Esophagus squamous epithelium (tissue), 5 donors: ENCODE results near the gene SLC26A2. TPM values are rescaled to one million over a fixed set of nuclear protein-coding genes. Genes with fewer than 3 reads are reported as not detected.

Source experiments
- DNase-seq: peaks from one replicate; lab custom pipeline; 2025; lab: John Stamatoyannopoulos, UW
- H3K27ac ChIP-seq, 4 donors: fragments of 200-600 bp; sonication (generic); one replicate each; pipeline ENCODE4 v1.5.1; 2016 to 2019; ENCODE audit warnings: mild to moderate bottlenecking in 1 of 4
- H3K27me3 ChIP-seq, 4 donors: fragments of 200-600 bp; sonication (generic); 1 replicate in 3 of 4; 2 replicates in 1 of 4; pipeline versions ENCODE4 v1.5.1 to v1.6.0; 2017 to 2021; ENCODE audit warnings: antibody characterized with exemption in 1 of 4
- H3K36me3 ChIP-seq, 3 donors: fragments of 200-600 bp; sonication (generic); one replicate each; pipeline ENCODE4 v1.5.1; 2016 to 2019
- H3K4me1 ChIP-seq, 3 donors: fragments of 200-600 bp; sonication (generic); one replicate each; pipeline ENCODE4 v1.5.1; 2017 to 2019
- H3K4me3 ChIP-seq, 4 donors: fragments of 200-600 bp; sonication (generic); 1 replicate in 3 of 4; 2 replicates in 1 of 4; pipeline ENCODE4 v1.5.1; 2016 to 2019; ENCODE audit warnings: mild to moderate bottlenecking in 2 of 4, moderate library complexity in 1 of 4
- H3K9me3 ChIP-seq, 3 donors: fragments of 200-600 bp; sonication (generic); one replicate each; pipeline ENCODE4 v1.5.1; 2016 to 2019
- POLR2A ChIP-seq, 4 donors: fragments of 450-650 bp; IDR thresholded peaks; one replicate each; pipeline ENCODE4 v1.6.1; 2017; ENCODE audit warnings: antibody characterized with exemption in 4 of 4, mild to moderate bottlenecking in 4 of 4, moderate library complexity in 3 of 4
- WGBS, 2 donors: methylation state at CpG; one replicate each; pipeline ENCODE4 v1.1.5; 2018; 5-methylcytosine and 5-hydroxymethylcytosine counted together
- intact Hi-C: fragments of 100-400 bp; cut with DNase I; formaldehyde crosslinking; loops from one replicate; pipeline ENCODE4 v1.15.0; 2022
- total RNA-seq, 4 donors: library from RNA; depleted of rRNA; stranded (reverse); fragments of >200 nt; gene quantifications; one replicate each; pipeline ENCODE4 v1.1.0, GENCODE V29; 2016
- TF ChIP-seq, protein P1 (sequence below), 6 experiments: fragments of 450-650 bp in 4 of 6; fragments of 200-600 bp in 2 of 6; sonication (generic) in 2 of 6; IDR thresholded peaks; one replicate each; pipeline ENCODE4 v1.5.1; 2016 to 2019; ENCODE audit warnings: antibody characterized with exemption in 6 of 6, mild to moderate bottlenecking in 4 of 6, moderate library complexity in 4 of 6
- donor health status: DM: yes; HTN: yes; CAD: no.

The SLC26A2 gene
- total RNA-seq, 4 donors from 2014 or later = 6.3 to 46.3 (median 29.6) TPM

GRCh38 chr5:149988126-149988525 lies 27.6 kb downstream of the SLC26A2 start:
- no peaks in the 10 kb centered on the region for H3K9me3 ChIP-seq
- TF ChIP-seq, protein P1, sequence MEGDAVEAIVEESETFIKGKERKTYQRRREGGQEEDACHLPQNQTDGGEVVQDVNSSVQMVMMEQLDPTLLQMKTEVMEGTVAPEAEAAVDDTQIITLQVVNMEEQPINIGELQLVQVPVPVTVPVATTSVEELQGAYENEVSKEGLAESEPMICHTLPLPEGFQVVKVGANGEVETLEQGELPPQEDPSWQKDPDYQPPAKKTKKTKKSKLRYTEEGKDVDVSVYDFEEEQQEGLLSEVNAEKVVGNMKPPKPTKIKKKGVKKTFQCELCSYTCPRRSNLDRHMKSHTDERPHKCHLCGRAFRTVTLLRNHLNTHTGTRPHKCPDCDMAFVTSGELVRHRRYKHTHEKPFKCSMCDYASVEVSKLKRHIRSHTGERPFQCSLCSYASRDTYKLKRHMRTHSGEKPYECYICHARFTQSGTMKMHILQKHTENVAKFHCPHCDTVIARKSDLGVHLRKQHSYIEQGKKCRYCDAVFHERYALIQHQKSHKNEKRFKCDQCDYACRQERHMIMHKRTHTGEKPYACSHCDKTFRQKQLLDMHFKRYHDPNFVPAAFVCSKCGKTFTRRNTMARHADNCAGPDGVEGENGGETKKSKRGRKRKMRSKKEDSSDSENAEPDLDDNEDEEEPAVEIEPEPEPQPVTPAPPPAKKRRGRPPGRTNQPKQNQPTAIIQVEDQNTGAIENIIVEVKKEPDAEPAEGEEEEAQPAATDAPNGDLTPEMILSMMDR (IDR thresholded peaks at IDR 0.05) = no peak
- no peak for TF ChIP-seq POLR2A (IDR thresholded peaks at IDR 0.05)
- 74 to 91% methylated on average over 5 of the region's 5 CpGs for WGBS, 2 donors
- H3K36me3 ChIP-seq = peaks cover 0 to 28% (median 0%) of the 10 kb centered on the region in 3 donors
- no peaks in the 10 kb centered on the region for H3K27me3 ChIP-seq
- intact Hi-C loops = loop anchor here (5.0 kb wide), 1 partner anchor 156 kb away; no protein-coding TSS in a partner anchor
- H3K4me3 ChIP-seq = no peak overlapping the region
- no peak for DNase-seq
- H3K27ac ChIP-seq = no peak overlapping the region
- H3K4me1 ChIP-seq = no peaks in the 10 kb centered on the region

- H3K9me3 ChIP-seq = no peaks in the 10 kb centered on the region
- no peak overlapping the region for H3K27ac ChIP-seq
- H3K36me3 ChIP-seq = peaks cover 0 to 21% (median 5%) of the 10 kb centered on the region in 3 donors
- H3K27me3 ChIP-seq = no peaks in the 10 kb centered on the region
- no peak overlapping the region for H3K4me3 ChIP-seq
- WGBS, 2 donors = 66 to 68% methylated on average over 4 of the region's 4 CpGs
- no peaks in the 10 kb centered on the region for H3K4me1 ChIP-seq
- no peak for TF ChIP-seq POLR2A (IDR thresholded peaks at IDR 0.05)
- TF ChIP-seq, protein P1 (IDR thresholded peaks at IDR 0.05) = peak; percentile 54 to 96 (median 95)
- DNase-seq = no peak
- intact Hi-C loops = no loop called here
These were observed 30.2 kb downstream of the SLC26A2 start for GRCh38 chr5:149990518-149991376.

DNA sequence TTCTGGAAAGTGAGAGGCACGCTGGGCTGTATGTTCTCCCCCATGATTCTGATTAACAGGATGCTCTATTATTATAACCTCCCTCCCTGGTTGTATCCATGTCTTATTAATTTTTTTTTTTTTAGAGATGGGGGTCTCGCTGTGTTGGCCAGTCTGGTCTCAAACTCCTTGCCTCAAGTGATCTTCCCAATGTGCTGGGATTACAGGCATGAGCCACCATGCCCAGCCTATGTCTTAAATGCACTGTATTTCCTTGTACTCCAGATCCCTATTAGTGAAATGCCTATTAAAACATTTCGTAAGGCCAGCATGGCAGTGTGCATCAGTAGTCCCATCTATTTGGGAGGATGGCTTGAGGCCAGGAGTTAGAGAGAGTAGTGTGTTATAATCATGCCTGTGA lies 32.9 kb downstream of the SLC26A2 start:
- TF ChIP-seq, protein P1 (IDR thresholded peaks at IDR 0.05) = no peak
- no peak for TF ChIP-seq POLR2A (IDR thresholded peaks at IDR 0.05)
- H3K27me3 ChIP-seq = no peaks in the 10 kb centered on the region
- 90 to 98% methylated on average over 3 of the region's 3 CpGs for WGBS, 2 donors
- H3K36me3 ChIP-seq = peaks cover 0 to 24% (median 5%) of the 10 kb centered on the region in 3 donors
- DNase-seq = no peak
- H3K4me3 ChIP-seq = no peak overlapping the region
- intact Hi-C loops = no loop called here
- H3K4me1 ChIP-seq = no peaks in the 10 kb centered on the region
- H3K27ac ChIP-seq = no peak overlapping the region
- no peaks in the 10 kb centered on the region for H3K9me3 ChIP-seq

- H3K4me1 ChIP-seq = peaks cover 6 to 17% (median 10%) of the 10 kb centered on the region in 3 donors
- H3K36me3 ChIP-seq = peaks cover 0 to 24% (median 5%) of the 10 kb centered on the region in 3 donors
- 79 to 88% methylated on average over 13 to 14 of the region's 14 CpGs for WGBS, 2 donors
- no peaks in the 10 kb centered on the region for H3K9me3 ChIP-seq
- intact Hi-C loops = no loop called here
- H3K27me3 ChIP-seq = no peaks in the 10 kb centered on the region
- DNase-seq = no peak
- TF ChIP-seq, protein P1 (IDR thresholded peaks at IDR 0.05) = no peak
- TF ChIP-seq POLR2A (IDR thresholded peaks at IDR 0.05) = no peak
- H3K4me3 ChIP-seq = no peak overlapping the region
- no peak overlapping the region for H3K27ac ChIP-seq
These were observed 35.0 kb downstream of the SLC26A2 start for GRCh38 chr5:149995385-149996204.
